ENCODE data around the gene MYL3.

MYL3 gene

DNA sequence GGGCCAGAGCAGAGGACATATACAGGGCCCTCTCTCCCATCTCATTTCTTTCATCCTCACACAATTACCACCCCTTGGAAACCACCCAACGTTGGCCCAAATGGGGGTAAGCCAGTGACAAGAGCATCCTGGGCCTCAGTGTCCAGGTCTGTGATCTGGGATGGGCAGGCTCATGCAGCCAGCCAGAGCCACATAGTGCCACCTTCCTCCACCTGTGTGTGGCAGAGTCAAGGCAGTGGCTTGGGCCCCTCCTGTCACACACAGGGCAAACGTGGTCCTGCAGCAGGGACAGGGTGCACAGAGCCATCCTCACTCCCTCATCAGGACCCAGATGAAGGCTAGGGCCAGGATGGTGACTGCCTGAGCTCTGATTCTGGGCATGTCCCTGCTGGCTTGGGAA is 2.3 kb upstream of the MYL3 start:
- no peak for DNase-seq (ENCODE audit: low read depth in 2 of 2)

DNA sequence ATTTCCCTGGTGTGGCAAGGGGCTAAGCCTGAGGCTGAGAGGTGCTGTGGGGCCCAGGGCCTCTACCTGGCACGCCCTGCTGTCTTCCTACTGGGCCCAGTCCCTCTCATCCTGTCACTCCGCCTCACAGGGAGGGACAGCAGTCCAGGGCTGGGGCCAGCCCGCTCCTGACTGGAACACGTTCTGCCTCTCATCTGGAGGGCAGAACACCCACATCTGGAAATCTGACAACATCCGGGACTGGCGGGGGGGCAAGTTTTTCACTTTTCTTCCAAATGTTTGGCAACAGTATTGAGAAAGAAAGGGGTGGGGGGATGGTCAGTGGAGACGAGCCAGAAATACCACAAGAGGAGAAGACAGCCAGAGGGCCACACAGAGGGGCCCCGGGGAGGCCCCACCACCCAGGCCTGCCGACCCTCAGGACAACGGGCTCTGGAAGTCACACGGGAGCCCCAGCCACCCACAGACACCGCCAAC is 1.8 kb upstream of the MYL3 start:
- DNase-seq (ENCODE audit: low read depth in 2 of 2), result no peak

DNA sequence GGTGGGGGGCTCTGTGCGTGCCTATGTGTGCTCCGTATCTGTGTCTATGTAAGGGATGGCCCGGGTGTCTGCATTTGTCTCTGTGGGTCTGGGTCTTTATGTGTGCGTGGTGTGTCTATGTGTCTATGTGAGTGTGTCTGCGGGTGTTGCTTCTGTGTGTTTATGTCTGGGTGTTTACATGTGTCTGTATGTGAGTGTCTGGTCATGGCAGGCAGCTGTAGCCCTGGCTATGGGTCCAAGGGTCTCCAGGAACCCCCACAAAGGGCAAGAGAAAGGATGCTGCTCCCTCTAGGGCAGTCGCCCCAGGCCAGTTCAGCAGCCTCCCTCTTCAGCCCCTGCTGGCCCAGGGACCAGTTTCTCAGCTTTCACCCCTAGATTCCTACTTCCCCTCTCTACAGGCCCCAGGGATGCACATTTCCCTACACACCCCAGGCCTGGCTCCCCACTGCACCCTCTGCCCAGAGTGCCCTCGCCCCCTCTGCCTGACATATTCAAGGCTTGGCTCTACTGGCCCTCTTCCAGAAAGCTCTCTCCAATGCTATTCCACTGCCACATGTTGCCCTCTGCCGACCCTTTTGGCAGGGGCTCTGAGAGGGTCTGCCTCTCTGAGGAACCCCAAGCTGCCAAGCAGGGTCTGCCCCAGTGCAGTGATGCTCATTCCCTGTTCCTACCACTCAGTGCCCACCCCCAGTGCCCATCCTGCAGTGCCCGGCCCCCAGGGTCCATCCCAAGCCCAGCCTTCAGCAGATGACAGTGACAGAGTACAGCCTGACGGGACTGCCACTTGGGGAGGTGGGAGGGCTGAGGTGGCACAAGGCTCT is 1.0 kb upstream of the MYL3 start:
- no peak for DNase-seq (ENCODE audit: low read depth in 2 of 2)

DNA sequence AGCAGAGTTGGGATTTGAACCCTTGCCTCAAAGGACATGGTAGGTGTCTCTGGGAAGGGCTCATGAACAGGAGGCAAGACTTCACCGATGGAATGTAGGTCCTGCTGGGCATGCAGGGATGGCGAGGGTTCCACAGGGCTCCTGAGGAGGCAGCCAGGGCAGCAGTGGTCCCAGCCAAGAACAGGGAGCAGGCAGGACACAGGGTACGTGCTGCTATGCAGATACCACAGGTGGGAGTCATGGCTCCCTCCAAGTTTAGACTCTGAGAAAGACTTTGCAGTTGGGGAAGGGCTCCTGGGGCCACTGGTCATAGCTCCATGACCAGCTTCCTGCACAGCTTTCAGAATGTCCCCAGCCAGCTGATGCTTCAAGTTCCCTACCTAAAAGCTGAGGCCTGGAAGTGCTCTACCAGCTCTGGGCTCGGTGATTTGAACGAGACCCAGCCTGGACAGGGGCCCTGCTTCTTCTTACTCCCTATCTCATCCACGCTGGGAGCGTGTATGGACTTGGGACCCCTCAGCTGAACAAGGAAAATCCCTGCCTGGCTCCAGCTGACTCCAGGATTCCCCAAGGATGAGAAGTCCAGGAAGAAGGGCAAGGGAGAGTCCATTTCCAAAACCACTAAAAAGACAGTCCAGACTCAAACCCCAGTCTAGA is 747 bp downstream of the MYL3 start:
- DNase-seq (ENCODE audit: low read depth in 2 of 2), result no peak

DNA sequence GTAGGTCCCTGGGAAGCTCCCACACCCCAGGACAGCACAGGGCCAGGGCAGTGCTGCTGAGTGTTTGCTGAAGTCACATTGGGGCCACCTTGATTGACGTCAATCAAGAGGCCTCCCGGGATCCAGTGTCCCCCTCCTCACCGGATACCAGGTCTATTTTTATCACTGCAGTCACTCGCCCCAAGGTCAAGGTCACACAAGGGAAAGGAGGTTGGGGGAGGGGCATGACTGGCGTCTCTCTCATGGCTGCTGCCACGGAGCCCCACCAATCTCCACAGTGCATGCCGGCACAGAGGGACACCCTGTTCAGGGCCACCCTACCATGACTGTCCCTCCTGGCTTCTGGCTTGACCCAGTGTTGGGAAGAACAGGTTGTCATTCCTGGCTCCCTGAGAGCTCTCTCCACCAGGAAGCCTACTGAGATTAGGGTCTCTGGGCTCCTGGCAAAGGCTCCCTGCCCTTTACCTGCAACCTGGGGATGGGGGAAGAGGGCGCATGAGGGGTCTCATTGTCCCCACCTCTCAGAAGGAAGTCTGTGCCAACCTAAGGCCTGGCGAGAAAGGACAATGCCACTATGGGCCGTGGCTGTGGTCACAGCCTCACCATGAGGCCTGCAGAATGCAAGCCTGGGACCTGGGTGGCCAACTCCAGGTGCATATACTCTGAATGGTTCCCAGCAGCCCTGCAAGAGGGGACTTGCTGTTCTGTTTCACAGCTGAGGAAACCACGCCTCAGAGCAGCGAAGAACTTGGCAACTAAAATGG is 1.5 kb downstream of the MYL3 start:
- no peak for DNase-seq (ENCODE audit: low read depth in 2 of 2)

DNA sequence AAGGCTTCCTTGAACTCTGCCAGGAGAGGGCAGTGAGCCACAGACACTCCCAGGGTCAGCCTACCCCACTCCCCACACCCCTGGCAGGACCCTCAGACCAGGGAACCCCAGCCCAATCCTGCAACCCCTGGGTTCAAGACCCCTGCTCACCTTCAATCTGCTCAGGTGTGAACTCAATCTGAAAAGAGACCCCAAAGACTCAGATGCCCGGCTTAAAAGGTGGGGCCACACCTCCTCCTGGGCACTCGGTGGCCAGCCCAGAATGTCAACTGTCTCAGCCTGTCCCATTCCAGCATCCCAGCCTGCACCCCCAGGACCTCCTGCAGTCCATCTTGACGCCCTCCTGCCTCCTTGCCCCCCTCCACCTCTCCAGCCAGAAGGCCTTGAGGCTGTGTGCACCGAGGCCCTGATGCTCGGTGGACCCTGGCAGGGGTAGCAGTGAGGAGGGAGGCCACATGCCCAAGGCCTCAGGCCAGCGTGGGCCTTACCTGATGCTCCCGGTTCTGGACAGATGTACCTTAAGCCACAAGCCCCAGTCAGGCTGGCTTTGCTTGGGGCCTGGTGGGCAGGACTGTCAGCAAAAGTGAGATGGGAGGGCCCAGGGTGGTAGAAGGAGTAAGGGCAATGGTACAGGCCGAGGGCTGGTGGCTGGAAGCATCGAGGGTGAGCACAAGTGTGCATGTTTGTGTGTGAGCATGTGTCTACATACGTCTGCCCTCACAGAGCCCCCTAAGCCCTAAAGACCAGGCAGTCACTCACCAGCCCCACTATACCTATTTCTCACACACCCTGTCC is 2.2 kb downstream of the MYL3 start:
- DNase-seq (ENCODE audit: low read depth in 2 of 2), result no peak

DNA sequence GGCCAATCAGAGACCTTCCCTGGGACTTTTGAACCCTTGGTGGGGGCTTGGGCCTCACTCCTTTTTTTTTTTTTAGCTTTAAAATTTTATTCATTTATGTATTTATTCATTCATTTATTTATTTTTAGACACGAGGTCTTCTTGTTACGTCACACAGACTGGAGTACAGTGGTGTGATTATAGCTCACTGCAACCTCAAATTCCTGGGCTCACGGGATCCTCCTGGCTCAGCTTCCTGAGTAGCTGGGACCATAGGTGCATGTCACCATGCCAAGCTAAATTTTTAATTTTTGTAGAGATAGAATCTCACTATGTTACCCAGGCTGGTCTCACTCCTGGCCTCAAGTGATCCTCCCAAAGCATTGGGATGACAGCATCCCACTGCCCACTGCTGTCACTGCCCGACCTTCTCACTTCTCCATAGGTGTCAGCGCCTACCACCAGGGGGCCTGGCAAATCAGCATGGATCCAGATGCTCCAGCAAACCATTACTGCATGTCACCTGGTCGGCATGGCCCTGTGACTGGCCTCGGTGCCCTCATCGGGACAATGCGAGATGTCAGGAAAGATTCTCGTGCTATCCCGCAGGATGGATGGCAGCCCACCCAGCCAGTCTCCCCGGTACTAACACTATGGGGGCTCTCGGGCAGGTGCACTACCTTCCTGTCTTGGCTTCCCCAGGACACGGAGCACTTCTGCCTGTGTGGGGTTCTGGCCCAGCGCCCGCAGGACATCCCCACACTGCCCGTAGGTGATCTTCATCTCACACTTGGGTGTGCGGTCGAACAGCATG is 3.0 kb downstream of the MYL3 start:
- no peak for DNase-seq (ENCODE audit: low read depth in 2 of 2)

DNA sequence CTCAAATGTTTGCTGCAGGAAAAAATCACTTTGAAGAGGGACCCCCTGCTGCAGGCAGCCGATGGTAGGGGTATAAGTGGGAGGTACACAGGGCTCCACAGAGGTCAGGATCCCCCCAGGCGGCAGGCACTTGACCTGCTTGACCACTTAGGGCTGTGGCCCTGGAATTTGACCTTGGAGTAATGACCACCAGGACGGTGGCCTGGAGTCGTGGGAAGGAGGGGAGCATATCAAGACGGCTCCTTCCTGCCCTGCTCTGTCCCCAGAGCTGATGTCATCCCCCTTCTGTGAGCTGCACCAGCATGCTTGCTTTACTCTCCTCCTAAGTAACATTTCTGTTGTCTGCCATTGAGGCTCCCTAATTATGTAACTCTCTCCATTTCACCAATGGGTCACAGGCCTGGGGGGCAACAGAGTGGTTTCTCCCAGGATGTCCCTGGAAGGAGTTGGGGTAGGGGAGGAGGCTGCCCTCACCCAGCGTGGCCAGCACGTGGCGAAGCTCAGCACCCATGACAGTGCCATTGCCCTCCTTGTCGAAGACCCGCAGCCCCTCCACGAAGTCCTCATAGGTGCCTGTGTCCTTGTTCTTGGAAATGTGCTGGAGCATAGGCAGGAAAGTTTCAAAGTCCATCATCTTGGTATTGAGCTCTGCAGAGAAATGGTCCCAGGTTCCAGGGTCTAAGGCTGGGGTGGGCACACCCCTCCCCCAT is 4.1 kb downstream of the MYL3 start:
- no peak for DNase-seq (ENCODE audit: low read depth in 2 of 2)

DNA sequence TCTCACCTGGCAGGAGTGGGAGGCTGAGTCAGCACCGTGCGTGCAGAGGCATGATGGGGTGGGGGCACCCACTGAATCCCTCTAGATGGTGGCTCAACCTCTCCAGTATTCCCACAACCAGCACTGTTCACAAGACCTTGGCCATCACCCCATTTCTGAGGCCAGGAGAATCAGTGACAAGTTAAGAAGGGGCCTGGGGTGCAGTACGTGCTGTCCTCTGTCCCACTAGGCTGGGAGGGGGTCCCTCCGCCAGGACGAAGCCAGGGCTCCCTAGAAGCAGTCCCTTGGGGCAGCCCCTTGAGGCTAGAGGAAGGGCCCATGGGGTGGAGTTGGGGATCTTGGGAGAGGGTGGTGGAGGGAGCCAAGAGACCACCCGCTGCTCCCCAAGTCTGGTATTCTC is 4.8 kb downstream of the MYL3 start:
- DNase-seq (ENCODE audit: low read depth in 2 of 2), result no peak

DNA sequence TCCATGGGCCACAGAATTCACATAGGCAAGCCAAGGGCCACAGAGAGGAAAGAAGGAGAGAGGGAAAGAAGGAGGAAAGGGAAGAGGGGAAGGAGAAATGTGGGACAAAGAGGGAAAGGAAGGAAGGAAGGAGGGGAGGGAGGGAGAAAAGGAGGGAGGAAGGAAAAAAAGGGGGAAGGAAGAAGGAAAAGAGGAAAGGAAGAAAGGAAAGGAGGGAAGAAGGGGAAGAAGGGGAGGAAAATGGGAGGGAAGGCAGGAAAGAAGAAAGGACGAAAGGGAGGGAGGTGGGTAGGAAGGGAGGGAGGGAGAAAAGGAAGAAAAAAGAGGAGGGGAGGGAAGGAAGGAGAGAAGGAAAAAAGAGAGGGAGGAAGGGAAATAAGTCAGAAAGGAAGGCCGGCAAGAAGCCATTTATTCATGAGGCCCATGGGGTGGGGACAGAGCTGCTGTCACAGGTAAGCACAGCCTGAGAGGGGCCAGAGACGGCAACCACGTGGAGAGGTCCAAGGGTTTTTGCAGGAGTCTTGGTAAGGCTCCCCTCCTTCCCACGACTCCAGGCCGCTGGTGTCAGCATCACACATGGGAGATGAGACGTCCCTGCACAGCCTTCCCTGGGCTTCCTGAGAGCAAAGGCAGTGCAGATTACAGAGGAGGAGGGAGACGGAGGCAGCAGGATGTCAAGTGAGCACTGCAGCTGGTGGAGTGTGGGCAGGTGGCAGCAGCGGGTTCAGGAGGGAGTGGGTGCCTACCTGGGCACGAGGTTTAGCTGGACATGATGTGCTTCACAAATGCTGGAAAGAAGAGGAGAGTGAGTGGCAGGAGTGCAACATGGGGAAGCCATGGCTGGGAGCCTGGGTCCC is 5.5 kb downstream of the MYL3 start:
- no peak for DNase-seq (ENCODE audit: low read depth in 2 of 2)

DNA sequence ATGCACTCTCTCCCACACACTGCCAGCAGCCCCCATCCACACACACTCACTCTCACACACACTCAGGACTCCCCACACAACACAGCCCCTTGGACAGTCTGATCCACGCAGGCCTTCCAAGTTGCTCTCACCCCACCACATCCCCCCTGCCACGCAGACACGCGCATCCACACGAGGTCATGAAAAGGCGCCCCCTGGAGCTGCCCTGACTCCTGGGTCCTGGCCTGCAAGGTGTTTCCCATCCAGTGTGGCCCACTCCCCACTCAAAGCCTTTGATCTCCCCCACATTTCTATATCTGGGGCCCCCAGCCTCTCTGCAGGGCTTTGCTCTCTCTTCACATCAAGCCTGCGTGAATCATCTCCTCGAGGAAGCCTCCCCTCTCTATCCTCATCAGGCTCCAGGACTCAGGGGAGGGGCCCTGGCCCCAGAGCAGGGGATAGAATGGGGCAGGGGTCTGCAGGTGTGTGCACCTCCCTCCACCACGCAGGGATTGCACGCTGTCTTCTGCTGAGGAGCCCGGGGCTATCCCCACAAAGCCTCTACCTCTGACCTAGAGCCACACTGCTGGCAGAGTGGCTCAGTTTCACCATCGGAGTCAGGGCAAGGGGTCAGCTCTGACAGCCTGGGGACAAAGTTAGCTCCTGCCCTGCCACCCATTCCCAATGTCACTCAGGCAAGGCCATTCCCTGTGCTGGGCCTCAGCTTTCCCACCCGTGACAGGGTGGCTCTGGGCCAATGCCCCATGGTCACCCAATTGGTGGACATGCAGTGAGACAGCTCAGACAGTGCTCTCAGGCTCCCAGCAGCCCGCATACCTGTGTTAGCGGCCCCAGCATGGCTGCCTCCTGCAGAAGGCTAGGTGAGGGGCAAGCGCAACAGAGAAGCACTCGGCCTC is 6.4 kb downstream of the MYL3 start:
- no peak for DNase-seq (ENCODE audit: low read depth in 2 of 2)

DNA sequence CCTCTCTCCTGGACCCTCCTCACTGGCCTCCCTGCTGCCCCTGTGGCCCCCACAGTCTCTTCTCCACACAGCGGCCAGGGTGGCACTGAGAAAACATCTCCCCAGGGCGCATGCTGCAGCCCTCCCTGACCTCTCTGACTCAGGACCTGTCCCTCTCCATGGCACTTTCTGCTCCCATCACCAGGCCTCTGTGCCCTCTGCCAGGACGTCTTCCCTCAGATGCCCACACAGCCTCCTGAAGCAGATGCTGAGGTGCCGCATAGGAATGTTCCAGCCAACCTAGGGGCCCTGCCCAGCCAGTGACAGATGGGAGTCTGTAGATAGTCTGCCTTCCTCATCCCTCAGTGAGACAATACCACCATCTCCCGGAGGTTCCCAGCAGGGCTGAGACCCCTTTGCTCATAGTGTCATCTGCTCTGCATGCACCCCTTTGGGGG is 8.7 kb downstream of the MYL3 start:
- DNase-seq (ENCODE audit: low read depth in 2 of 2), result no peak

DNA sequence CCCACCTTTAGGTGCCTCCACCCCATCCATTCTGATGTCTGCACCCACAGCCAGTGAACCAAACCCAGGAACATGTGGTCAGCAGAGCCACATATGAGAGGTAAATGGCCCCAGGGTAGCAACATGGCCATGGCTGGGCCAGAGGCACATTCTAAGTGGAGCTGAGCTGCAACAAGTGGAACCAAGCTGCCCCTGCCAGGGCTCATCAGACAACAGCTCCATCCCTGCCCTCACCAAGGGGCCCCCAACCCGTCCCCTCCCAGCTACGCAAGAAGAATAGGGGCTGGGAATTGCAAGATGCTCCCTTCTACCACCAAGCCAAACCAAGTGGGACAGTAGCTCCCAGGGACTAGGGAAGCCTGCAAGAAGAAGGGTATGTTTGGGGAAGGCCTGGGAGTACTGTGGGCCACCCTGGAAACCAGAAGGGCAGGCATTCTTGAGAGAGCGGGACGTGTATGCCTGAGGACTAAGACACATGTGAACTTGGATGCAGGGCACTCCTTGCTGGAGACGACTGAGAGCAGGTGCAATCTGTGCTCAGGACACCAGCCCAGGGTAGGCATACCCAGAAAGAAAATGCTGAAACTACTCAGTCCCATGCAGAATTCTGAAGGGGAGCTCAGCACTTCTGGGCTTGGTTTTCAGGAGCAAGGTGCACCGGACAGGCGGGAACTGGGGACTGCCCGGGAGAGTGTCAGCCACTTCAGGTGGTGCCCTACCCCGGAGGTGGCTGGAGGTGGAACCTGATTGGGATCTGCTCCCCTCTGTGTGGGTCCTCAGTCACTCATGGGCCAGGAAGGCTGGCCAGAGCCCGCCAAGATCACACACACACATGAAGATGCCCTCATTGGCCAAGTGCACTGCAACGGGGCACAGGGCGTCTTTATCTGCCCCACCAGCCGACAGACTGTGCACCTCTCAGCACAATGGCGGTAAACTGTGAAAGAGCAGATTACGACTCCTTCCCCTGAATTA is 9.5 kb downstream of the MYL3 start:
- DNase-seq (ENCODE audit: low read depth in 2 of 2), result no peak

DNA sequence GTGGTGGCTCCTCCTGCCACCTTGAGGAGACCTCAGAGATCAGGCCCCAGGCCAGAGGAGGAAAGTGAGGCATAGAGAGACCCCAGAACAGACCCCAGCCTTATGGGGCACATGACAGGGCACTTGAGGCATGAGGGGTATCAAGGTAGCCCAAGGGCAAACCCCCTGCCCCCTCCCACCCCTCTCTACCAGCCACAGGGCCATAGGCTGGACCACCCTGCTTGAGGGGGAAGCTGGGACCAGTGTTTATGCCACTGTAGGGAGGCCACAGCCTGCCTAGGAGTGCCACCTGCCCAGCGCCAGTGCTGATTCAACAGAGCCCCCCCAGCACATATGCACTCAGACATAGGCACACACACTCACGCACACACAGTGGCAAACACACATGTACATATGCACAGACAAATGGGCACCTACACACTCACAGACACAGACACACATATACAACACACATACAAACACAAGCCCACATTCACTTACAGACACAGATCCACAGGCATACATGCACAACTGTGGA is 10.3 kb downstream of the MYL3 start:
- DNase-seq (ENCODE audit: low read depth in 2 of 2), result no peak

DNA sequence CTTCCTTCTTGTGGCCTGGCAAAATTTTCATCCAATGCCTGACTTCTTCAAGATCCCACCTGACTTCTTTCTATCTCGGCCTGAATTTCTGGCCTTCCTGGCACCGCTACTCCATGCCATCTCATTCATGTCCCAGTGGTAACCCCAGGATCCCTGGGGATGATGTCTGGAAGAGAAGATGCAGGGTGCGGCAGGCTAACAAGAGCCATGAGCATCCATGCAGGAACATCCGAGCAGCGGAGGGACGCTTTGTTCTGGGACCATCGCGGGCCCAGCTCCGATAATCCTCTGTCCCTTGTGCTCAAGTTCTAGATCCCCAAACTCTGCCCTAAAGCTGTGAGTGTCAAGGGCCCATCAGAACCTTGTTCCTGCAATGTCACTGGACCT is 10.9 kb downstream of the MYL3 start:
- no peak for DNase-seq (ENCODE audit: low read depth in 2 of 2)

DNA sequence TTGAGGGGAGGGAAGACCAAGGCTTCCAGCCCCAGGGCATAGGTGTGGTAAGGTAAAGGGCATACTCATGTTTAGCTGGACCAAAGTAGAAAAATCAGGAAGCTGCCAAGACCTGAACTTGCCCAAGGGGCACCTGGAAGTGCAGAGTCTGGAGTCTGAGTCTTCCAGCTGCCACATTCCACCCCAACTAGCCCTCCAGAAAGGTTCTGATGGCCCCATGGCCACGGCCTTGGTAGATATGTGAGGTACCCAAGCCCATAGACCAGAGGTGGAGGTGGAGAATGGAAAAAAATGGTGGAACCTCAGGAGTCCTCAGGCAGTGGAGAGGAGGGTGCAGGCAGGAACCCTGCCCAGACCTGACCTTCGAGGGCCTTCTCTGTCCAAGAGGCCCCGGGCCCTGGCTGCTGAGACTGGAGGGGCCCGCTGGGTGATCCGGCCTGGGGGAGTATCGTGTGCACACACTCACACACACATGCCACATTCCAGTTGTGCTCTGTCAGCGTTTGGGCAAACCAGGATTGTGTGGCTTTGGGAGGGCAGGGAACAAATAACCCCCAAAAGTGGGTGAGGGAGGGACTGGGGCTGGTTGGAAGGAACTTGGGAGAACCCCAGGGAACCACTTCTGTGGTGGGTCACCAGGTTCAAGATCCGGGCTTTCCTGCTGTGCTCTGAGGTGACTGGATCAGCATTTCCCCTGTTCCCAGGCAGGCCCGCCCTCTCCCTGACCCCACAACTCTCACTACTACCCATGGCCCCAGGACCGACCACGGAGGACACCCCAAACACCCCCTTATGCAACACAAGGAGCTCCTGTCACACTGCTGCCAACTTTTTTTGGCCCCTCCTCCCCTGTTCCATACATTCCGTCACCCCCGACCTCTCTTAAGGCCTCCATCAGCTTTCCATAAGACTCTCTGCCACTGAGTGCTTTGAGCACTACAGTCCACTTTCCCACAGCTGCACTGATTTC is 11.6 kb downstream of the MYL3 start:
- no peak for DNase-seq (ENCODE audit: low read depth in 2 of 2)

Data from activated CD8-positive, alpha-beta memory T cell treated with anti-CD3 and anti-CD28 coated beads for 4 hours (primary cell).